Brain microvascular endothelial cell (primary cell): Measurements from ENCODE around the gene EID2B.

ENCODE experiments used
- DNase-seq: peaks from one replicate; pipeline ENCODE4 v3.0.0-alpha.2; 2020
- H3K27ac ChIP-seq: fragments of 250-450 bp; sonication (Bioruptor Pico); 2 replicates; pipeline ENCODE4 v1.5.1; 2020; ENCODE audit warnings: mild to moderate bottlenecking, moderate library complexity
- H3K27me3 ChIP-seq: fragments of 250-450 bp; sonication (Bioruptor Pico); replicated peaks from 2 replicates; pipeline ENCODE4 v1.5.1; 2020; ENCODE audit warnings: mild to moderate bottlenecking
- H3K36me3 ChIP-seq: fragments of 250-450 bp; sonication (Bioruptor Pico); replicated peaks from 2 replicates; pipeline ENCODE4 v1.5.1; 2020; ENCODE audit warnings: mild to moderate bottlenecking
- H3K4me3 ChIP-seq: 2 replicates; pipeline ENCODE4 v1.5.1; 2011; ENCODE audit warnings: low read depth, mild to moderate bottlenecking, control low read depth, low read length, moderate library complexity
- CTCF ChIP-seq: IDR thresholded peaks from 2 replicates; pipeline ENCODE4 v1.5.1; 2011; ENCODE audit warnings: low read depth, mild to moderate bottlenecking, moderate library complexity, low read length, control low read depth, inconsistent platforms; ENCODE audit errors: missing control alignments
- in situ Hi-C: cut with HindIII; loops from 2 replicates; pipeline ENCODE4 v1.10.0; 2017; ENCODE audit warnings: low sequenced_read_pairs, low pct_ligation_motif_present

Gene EID2B

GRCh38 chr19:39542206-39542605, 9.6 kb upstream of the EID2B start:
- Histone ChIP-seq H3K4me3 (no peak overlapping the region), H3K27me3 (no peaks in the 10 kb centered on the region), H3K36me3 (no peaks in the 10 kb centered on the region), H3K27ac (no peak overlapping the region)
- TF ChIP-seq CTCF = no peak
- in situ Hi-C loops = no loop called here
- no peak for DNase-seq

GRCh38 chr19:39540333-39540673, 7.7 kb upstream of the EID2B start:
- H3K4me3 ChIP-seq = peak overlapping the region; percentile 17
- no peaks in the 10 kb centered on the region for H3K27me3 ChIP-seq
- H3K27ac ChIP-seq = no peak overlapping the region
- DNase-seq = no peak
- no peak for TF ChIP-seq CTCF
- H3K36me3 ChIP-seq = no peaks in the 10 kb centered on the region
- in situ Hi-C loops = no loop called here

DNA sequence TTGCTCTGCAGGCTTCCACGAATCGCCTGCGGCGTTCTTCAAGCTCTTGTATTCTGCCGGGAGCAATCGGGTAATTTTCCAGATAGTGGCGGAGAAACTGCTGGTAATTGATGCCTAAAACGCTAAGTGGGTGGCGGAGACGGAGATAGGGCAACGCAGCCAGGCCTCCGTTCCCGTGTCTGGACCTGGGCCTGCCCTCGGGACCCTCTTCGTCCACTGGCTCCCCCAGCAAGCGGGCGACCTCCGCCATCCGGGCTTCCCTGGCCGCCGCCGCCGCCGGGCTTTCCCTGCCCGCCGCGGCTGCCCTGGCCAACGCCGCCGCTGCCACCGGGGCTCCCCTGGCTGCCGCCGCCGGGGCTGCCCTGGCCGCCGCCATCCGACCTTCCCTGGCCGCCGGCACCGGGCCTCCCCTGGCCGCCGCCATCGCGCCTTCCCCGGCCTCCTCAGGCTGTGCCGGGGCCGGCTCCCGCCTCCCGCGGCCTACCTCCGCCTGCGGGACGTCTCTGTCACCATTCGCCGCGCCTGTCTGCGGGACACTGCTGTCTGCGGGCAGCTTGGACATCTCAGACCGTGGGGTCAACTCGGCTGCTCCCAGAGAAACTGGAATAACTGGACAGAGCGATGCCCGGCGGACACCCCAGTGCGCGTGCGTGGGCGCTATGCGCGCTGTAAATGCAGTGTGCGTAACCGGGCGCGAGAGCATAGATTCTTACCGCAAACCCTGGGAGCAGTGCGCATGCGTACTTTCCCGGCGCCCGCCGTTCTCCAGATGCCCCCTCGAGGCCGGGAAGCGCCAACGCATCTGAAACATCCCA, 7.1 kb upstream of the EID2B start, which contains the start of gene EID2:
Gene EID2, minus strand, starts transcription at position 644 of the 815 bp plus-strand sequence. Its CDS starts 82 bp downstream, at position 562.
- in situ Hi-C loops = no loop called here
- peak within 1 kb of the TSS; percentile 86 for H3K4me3 ChIP-seq
- TF ChIP-seq CTCF = peak; percentile 88
- no peaks in the 10 kb centered on the region for H3K36me3 ChIP-seq
- peak; percentile 87 for DNase-seq
- H3K27me3 ChIP-seq = no peaks in the 10 kb centered on the region
- peak within 1 kb of the TSS; percentile 60 for H3K27ac ChIP-seq

- H3K27ac ChIP-seq = peak overlapping the region; percentile 60
- TF ChIP-seq CTCF = no peak
- H3K27me3 ChIP-seq = no peaks in the 10 kb centered on the region
- peak overlapping the region; percentile 86 for H3K4me3 ChIP-seq
- no peaks in the 10 kb centered on the region for H3K36me3 ChIP-seq
- DNase-seq = no peak
- in situ Hi-C loops = no loop called here
These were observed 6.5 kb upstream of the EID2B start for GRCh38 chr19:39539165-39539517.

GRCh38 chr19:39533791-39534190, 1.1 kb upstream of the EID2B start:
- no peak for TF ChIP-seq CTCF
- DNase-seq = no peak
- H3K4me3 ChIP-seq = no peak overlapping the region
- H3K36me3 ChIP-seq = no peaks in the 10 kb centered on the region
- no peaks in the 10 kb centered on the region for H3K27me3 ChIP-seq
- in situ Hi-C loops = no loop called here
- no peak overlapping the region for H3K27ac ChIP-seq
